HCT116 (cell line): ENCODE measurements around the gene NUTM2G.
"Not testable (repeated sequence)": the region's sequence is repeated elsewhere in the genome, so short reads cannot be mapped to it uniquely, and the experiment has no call there.

Experiments used
- CTCF ChIP-seq, 3 experiments: fragments of 200-600 bp in 1 of 3; sonication (generic) in 1 of 3; IDR thresholded peaks in 2 of 3; conservative IDR thresholded peaks in 1 of 3; 2 replicates each; pipeline ENCODE4 v1.5.1; 2012 to 2017; ENCODE audit warnings: low read depth in 2 of 3, low read length in 2 of 3, antibody characterized with exemption in 1 of 3, borderline replicate concordance in 1 of 3, control low read depth in 1 of 3, mild to moderate bottlenecking in 1 of 3, mixed read lengths in 1 of 3, mixed run types in 1 of 3, moderate library complexity in 1 of 3; ENCODE audit not compliant: insufficient read depth in 1 of 3
- EZH2 ChIP-seq: fragments of 200-600 bp; sonication (generic); IDR thresholded peaks from 2 replicates; pipeline ENCODE4 v1.6.1; 2017; ENCODE audit warnings: antibody characterized with exemption, mixed run types
- POLR2AphosphoS5 ChIP-seq: IDR thresholded peaks from 2 replicates; pipeline ENCODE4 v1.6.1; 2011; ENCODE audit warnings: mild to moderate bottlenecking, low read depth, low read length, moderate library complexity
- RAD21 ChIP-seq: IDR thresholded peaks from 2 replicates; pipeline ENCODE4 v1.6.1; 2012; ENCODE audit warnings: low read depth, mild to moderate bottlenecking
- TF ChIP-seq, protein P1 (sequence below): IDR thresholded peaks from 2 replicates; pipeline ENCODE4 v1.6.1; 2011; ENCODE audit warnings: mild to moderate bottlenecking, low read length, moderate library complexity; ENCODE audit not compliant: insufficient replicate concordance; ENCODE audit errors: extremely low read depth

GRCh38 chr9:96928543-96928942 is at the start of gene NUTM2G:
- TF ChIP-seq CTCF (IDR thresholded peaks at IDR 0.05 in 2 of 3, conservative IDR thresholded peaks at IDR 0.05 in 1 of 3; ENCODE audit: borderline replicate concordance in 1 of 3, insufficient read depth in 1 of 3, low read depth in 2 of 3, low read length in 2 of 3); POLR2AphosphoS5; RAD21; EZH2: not testable (repeated sequence)
- TF ChIP-seq, protein P1, sequence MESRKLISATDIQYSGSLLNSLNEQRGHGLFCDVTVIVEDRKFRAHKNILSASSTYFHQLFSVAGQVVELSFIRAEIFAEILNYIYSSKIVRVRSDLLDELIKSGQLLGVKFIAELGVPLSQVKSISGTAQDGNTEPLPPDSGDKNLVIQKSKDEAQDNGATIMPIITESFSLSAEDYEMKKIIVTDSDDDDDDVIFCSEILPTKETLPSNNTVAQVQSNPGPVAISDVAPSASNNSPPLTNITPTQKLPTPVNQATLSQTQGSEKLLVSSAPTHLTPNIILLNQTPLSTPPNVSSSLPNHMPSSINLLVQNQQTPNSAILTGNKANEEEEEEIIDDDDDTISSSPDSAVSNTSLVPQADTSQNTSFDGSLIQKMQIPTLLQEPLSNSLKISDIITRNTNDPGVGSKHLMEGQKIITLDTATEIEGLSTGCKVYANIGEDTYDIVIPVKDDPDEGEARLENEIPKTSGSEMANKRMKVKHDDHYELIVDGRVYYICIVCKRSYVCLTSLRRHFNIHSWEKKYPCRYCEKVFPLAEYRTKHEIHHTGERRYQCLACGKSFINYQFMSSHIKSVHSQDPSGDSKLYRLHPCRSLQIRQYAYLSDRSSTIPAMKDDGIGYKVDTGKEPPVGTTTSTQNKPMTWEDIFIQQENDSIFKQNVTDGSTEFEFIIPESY = not testable (repeated sequence)
